GM12875 (cell line): ENCODE measurements around the gene FBXL20.
A peak's percentile ranks its signal among the peaks of the same experiment; 100 is the strongest.

ENCODE experiments used
- H3K4me3 ChIP-seq: one replicate; pipeline ENCODE4 v1.5.1; 2011; ENCODE audit warnings: low read depth, low read length, control low read depth
- CTCF ChIP-seq: IDR thresholded peaks from 2 replicates; pipeline ENCODE4 v1.5.1; 2011; ENCODE audit warnings: low read depth, mild to moderate bottlenecking, control low read depth, inconsistent platforms, low read length, moderate library complexity, borderline replicate concordance; ENCODE audit not compliant: insufficient read depth

The FBXL20 gene

GRCh38 chr17:39277110-39277509, 124.3 kb downstream of the FBXL20 start:
- no peak for TF ChIP-seq CTCF
- no peak overlapping the region for H3K4me3 ChIP-seq

GRCh38 chr17:39276113-39276512, 125.3 kb downstream of the FBXL20 start:
- H3K4me3 ChIP-seq: no peak overlapping the region
- no peak for TF ChIP-seq CTCF

GRCh38 chr17:39271546-39271945, 129.9 kb downstream of the FBXL20 start:
- H3K4me3 ChIP-seq: no peak overlapping the region
- TF ChIP-seq CTCF: no peak

GRCh38 chr17:39270923-39271322, 130.5 kb downstream of the FBXL20 start:
- peak; percentile 13; the same call in 1 of the 2 replicates for TF ChIP-seq CTCF
- H3K4me3 ChIP-seq: no peak overlapping the region

GRCh38 chr17:39264119-39264518, 137.3 kb downstream of the FBXL20 start:
- no peak for TF ChIP-seq CTCF
- H3K4me3 ChIP-seq: no peak overlapping the region

- no peak overlapping the region for H3K4me3 ChIP-seq
- peak; percentile 57; the same call in 1 of the 2 replicates for TF ChIP-seq CTCF
Observed at GRCh38 chr17:39261286-39261685, 140.1 kb downstream of the FBXL20 start.

GRCh38 chr17:39252788-39253460, 148.5 kb downstream of the FBXL20 start:
- no peak for TF ChIP-seq CTCF
- no peak overlapping the region for H3K4me3 ChIP-seq
